Measurements from ENCODE around the gene ADAMTS12. TPM values are rescaled to one million over a fixed set of nuclear protein-coding genes. Genes with fewer than 3 reads are reported as not detected.
A peak's percentile ranks its signal among the peaks of the same experiment; 100 is the strongest.

The ADAMTS12 gene
- total and polyA plus RNA-seq, 2 experiments from 2014 or later = 9.1 to 17.1 TPM

- ATAC-seq = peak; percentile 83
Measured at GRCh38 chr5:33501899-33502298, 389.9 kb downstream of the ADAMTS12 start.

More at GRCh38 chr5:33501899-33502298, 389.9 kb downstream of the ADAMTS12 start:
- Histone ChIP-seq H3K4me3 (no peak overlapping the region), H3K9me2 (ENCODE audit: insufficient read depth) (no peaks in the 10 kb centered on the region; the same call in 1 of the 2 replicates), H2AFZ (peak overlapping the region; percentile 56), H3K27ac (ENCODE audit: low read depth) (no peak overlapping the region), H3K27me3 (ENCODE audit: insufficient read depth) (no peaks in the 10 kb centered on the region), H4K20me1 (replicated peaks; ENCODE audit: insufficient read depth) (no peaks in the 10 kb centered on the region), H3K36me3 (ENCODE audit: insufficient read depth) (no peaks in the 10 kb centered on the region), H3K4me1 (ENCODE audit: insufficient read depth) (no peaks in the 10 kb centered on the region), H3F3A (replicated peaks; ENCODE audit: low read depth) (no peaks in the 10 kb centered on the region), H3K79me2 (replicated peaks; ENCODE audit: insufficient read depth) (no peaks in the 10 kb centered on the region), H3K4me2 (no peak overlapping the region)
- Mint-ChIP-seq H3K36me3 (ENCODE audit: low read depth) (peaks cover 3% of the 10 kb centered on the region; the same call in 1 of the 3 replicates), H3K4me1 (no peaks in the 10 kb centered on the region), H3K27ac (no peak overlapping the region), H3K27me3 (ENCODE audit: insufficient read depth, low read depth, poor library complexity) (no peaks in the 10 kb centered on the region), H3K9me3 (peaks cover 4% of the 10 kb centered on the region; the same call in 2 of the 3 replicates), H3K4me3 (no peak overlapping the region)
- TF ChIP-seq REST (IDR thresholded peaks at IDR 0.05; ENCODE audit: unreplicated experiment) (no peak), CREB1 (CRISPR knock-in tag; IDR thresholded peaks at IDR 0.05; ENCODE audit: low read depth) (no peak), POLR2AphosphoS5 (IDR thresholded peaks at IDR 0.05; ENCODE audit: low read depth) (no peak), NANOG (IDR thresholded peaks at IDR 0.05; ENCODE audit: borderline replicate concordance) (no peak), STAT1 (IDR thresholded peaks at IDR 0.05; ENCODE audit: unreplicated experiment) (no peak), ZNF331 (CRISPR knock-in tag; IDR thresholded peaks at IDR 0.05; ENCODE audit: low read depth) (no peak), EZH2phosphoT487 (IDR thresholded peaks at IDR 0.05; ENCODE audit: unreplicated experiment) (no peak), CTCF (conservative IDR thresholded peaks at IDR 0.05; ENCODE audit: low read depth in 2 of 2) (no peak), ZNF462 (CRISPR knock-in tag; IDR thresholded peaks at IDR 0.05) (no peak), ETS1 (IDR thresholded peaks at IDR 0.05) (no peak)
- peak; percentile 37 for DNase-seq (ENCODE audit: low spot score)

Measured in GM23338 (cell line).